Measurements from ENCODE around the gene CCDC170.
"Not testable (repeated sequence)": the region's sequence is repeated elsewhere in the genome, so short reads cannot be mapped to it uniquely, and the experiment has no call there.

Gene CCDC170, protein sequence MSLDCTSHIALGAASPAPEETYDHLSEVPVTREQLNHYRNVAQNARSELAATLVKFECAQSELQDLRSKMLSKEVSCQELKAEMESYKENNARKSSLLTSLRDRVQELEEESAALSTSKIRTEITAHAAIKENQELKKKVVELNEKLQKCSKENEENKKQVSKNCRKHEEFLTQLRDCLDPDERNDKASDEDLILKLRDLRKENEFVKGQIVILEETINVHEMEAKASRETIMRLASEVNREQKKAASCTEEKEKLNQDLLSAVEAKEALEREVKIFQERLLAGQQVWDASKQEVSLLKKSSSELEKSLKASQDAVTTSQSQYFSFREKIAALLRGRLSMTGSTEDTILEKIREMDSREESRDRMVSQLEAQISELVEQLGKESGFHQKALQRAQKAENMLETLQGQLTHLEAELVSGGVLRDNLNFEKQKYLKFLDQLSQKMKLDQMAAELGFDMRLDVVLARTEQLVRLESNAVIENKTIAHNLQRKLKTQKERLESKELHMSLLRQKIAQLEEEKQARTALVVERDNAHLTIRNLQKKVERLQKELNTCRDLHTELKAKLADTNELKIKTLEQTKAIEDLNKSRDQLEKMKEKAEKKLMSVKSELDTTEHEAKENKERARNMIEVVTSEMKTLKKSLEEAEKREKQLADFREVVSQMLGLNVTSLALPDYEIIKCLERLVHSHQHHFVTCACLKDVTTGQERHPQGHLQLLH

DNA sequence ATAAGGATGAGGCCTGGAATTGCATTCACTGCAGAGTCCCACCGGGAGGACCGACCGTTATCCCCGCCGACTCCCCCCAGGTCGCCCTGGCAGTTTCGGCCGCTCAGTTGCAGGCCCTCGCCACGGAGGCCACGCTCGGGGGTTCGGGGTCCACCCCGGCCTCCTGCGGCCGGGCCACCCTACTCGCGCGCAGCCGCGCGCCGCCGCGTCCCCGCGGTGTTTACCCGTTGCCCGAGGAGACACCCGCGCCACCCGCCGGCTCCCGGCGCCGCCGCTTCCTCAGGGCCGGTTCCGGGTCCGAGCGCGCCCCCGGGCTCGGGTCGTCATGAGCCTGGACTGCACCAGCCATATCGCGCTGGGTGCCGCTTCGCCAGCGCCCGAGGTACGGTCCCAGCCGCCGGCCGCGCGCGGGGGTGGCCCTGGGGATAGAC lies at the start of gene CCDC170:
TSS of gene CCDC170 (plus strand) at position 214 of the 431 bp plus-strand sequence. CDS start at position 326, 112 bp downstream.
- DNase-seq (ENCODE audit: low spot score): no peak

DNA sequence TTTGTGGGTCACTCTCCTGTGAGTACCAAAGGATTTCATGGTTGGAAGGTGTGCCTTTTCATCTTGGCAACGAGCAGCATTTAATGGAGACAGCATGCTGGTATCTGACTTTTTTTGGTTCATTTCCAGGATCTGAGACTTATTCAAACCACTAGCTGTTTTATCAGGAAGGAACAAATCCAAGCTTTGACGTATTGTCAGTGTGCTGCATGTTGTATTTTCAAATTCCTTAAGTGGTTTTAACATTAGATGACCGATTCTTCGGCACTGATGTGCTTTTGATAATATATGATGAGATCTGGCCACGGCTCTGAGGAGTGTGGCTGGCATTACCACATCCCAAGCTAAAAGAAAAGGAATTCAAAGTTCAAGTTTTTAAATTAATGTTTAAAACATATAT lies 48.3 kb upstream of the CCDC170 start:
- DNase-seq (ENCODE audit: low spot score): no peak

DNA sequence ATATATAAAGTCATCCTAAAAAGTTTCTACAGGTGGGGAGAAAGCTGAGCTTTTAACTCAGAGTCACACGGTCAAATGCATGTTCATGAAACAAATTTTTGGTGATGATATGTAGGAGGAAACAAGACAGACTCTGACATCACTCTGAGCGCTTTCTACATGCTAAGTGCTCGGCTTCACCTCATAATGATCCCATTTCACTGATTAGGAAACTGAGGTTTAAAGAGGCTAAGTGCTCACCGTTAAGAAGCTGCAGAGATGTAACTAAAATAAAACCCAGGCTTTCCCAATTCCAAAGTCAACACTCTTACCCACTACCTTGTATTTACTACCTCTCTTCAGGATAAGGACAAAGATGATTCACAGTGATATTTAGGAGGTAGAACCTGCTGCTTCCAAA lies 46.6 kb upstream of the CCDC170 start:
- DNase-seq (ENCODE audit: low spot score): no peak

DNA sequence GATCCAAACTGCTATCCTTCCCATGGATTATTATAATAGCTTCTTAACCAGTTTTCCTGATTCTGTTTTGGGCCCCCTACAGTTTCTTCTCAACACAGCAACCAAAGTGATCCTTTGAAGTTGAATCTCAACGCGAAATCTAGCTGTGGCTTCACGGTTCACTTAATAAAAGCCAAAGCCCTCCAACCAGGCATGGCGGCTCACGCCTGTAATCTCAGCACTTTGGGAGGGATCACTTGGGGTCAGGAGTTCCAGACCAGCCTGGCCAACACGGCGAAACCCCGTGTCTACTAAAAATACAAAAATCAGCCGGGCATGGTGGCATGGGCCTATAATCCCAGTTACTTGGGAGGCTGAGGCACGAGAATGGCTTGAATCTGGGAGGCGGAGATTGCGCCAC lies 45.2 kb upstream of the CCDC170 start:
- no peak for DNase-seq (ENCODE audit: low spot score)

DNA sequence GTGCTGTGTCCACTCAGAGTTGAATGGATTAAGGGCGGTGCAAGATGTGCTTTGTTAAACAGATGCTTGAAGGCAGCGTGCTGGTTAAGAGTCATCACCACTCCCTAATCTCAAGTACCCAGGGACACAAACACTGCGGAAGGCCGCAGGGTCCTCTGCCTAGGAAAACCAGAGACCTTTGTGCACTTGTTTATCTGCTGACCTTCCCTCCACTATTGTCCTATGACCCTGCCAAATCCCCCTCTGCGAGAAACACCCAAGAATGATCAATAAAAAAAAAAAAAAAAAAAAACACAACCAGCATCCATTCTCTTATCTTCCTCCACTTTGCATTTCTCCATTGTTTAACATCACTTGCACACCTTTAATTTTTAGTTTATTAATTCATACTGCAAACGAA lies 42.9 kb upstream of the CCDC170 start:
- not testable (repeated sequence) for DNase-seq (ENCODE audit: low spot score)

DNA sequence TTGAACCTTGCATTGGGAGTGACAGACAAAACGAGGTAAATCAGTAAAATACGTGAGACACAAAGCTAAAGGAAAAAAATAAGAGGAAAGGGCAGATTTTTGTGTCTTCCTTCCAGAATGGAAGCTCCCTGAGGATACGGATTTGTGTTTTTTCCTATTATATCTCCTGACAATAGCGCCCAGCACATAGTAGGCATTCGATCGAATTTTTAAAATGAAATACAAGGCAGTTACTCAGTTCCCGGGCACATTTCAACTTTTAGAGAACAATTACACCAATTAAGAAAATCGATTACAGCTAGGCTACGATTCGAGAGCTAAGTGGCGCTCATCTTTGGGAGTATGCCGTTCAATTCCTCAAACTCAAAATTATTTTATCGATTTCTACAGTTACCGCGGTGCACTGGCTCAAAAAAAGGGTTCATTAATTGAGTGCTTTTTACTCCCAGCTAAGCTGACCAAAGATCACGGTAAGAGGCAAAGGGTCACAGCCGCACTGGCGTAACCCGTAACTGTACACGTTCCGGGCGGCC lies 42.3 kb upstream of the CCDC170 start:
- DNase-seq (ENCODE audit: low spot score): no peak

DNA sequence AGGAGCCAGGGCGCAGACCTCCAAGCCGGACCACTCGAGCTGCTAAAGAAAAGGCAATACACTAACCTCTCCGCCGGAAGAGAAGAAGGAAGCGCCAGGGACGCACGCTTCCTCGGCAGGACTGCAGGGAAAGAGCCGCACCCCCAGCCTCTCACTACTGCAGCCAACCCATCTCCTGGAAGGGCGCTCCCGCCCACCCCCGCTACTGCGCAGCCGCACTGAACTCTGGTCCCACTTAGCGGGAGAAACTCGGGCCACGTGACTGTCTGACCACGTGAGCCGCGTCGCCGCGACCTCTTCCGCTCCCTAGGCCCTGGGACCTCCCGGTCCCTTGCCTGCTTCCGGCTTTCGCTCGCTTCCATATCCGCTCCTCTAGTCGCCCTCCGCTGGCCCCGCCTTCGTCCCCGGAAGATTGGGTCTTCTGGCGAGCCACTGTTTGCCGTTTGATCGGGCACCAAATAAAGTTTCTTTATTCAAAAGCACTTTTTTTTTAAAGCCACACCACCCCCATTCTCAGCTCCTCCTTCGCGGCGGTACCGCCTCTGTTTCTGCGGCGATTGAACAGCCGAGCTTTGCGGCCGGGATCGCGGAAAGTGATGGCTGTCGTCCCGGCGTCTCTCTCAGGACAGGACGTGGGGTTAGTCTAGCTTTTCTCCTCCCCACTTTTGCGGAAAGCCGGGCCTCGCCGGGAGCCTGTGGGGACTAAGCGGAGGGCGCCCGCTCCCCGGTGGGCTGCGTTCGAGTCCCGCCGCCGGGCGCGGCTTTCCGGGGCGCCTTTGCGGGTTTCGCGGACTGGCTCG lies 41.7 kb upstream of the CCDC170 start, which contains the start of gene RMND1:
TSS of gene RMND1 (minus strand) at position 177 of the 800 bp plus-strand sequence. CDS start 6,315 bp downstream, outside the sequence.
- peak; percentile 100 for DNase-seq (ENCODE audit: low spot score)

DNA sequence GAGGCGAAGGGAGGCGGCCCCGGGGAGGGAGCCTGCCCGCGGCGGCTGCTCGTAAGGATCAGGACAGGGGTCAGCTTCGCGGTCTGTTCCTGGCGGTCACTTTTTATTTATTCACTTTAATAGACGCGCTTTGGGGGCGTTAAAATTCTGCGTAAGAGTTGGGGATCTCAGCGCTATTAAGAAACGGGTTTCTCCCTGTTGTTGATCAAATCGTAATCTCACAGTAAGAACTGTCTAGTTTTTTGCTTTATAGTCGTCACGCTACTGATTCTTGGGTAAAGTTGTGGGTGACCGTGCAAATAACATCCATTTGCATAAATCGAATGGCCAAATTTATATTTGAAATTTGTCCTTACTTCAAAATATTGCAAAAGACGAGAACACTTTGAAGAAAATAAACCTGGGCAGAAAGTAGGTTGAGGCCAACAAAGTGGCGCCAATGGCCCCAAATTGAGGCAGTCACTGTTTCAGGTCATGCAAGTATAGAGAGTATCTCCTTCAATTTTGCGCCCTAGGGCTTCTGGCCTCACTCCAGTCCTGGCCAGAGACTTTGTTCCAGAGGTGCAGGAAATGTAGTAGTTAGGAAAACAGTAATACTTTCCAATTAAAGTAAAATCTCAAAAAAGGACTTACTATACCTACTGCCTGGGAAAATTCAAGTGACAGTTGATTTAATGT lies 40.9 kb upstream of the CCDC170 start:
- peak; percentile 6 for DNase-seq (ENCODE audit: low spot score)

DNA sequence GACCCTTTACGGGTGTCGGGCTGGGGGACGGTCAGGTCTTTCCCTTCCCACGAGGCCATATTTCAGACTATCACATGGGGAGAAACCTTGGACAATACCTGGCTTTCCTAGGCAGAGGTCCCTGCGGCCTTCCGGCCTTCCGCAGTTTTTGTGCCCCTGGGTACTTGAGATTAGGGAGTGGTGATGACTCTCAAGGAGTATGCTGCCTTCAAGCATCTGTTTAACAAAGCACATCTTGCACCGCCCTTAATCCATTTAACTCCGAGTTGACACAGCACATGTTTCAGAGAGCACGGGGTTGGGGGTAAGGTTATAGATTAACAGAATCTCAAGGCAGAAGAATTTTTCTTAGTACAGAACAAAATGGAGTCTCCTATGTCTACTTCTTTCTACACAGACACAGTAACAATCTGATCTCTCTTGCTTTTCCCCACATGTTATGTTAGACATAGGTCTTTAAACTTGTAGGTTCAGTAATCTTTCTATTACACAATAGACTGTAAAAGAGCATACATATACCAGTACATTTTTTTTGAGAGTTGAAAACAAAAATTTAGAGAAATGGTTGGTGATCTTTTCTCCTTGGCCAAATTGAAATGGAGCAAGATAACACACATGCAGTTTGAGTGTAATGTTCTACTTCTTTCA lies 37.9 kb upstream of the CCDC170 start:
- not testable (repeated sequence) for DNase-seq (ENCODE audit: low spot score)

DNA sequence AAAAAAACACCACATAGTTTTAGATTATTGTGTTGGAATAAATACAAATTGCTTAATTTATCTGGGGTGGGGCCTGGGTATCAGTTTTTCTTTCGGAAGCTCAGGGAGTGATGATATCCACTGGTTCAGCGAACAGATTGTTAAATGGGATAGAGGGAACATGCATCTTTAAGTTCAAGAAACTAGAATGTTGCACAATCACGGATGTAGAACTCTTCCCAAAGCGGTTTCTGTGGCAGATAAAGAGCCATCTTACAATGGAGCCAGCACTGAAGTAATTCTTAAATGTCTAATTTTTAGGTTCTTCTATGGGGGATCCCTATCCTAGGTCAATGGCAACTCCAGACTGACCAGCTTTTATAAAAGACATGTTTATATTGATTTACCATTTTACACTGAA lies 32.1 kb upstream of the CCDC170 start:
- DNase-seq (ENCODE audit: low spot score): no peak

DNA sequence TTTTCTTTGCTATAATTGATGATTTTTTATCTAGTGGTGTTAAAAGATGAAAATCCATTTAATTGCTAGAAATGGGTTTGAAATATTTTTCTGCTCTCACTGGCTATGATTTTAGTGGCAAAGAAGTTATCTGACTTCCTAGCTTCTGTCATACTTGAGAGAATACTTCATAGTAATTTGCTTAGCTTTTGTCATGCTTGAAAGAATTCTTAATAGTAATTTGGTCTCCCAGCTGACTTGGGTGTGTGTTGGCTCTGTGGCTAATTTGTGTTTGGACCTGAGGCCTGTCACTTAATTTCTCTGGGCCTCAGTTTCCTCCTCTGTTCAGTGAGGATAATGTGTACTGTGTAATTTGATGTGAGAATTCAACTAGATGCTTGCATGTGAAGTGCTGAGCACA lies 29.1 kb upstream of the CCDC170 start:
- no peak for DNase-seq (ENCODE audit: low spot score)

DNA sequence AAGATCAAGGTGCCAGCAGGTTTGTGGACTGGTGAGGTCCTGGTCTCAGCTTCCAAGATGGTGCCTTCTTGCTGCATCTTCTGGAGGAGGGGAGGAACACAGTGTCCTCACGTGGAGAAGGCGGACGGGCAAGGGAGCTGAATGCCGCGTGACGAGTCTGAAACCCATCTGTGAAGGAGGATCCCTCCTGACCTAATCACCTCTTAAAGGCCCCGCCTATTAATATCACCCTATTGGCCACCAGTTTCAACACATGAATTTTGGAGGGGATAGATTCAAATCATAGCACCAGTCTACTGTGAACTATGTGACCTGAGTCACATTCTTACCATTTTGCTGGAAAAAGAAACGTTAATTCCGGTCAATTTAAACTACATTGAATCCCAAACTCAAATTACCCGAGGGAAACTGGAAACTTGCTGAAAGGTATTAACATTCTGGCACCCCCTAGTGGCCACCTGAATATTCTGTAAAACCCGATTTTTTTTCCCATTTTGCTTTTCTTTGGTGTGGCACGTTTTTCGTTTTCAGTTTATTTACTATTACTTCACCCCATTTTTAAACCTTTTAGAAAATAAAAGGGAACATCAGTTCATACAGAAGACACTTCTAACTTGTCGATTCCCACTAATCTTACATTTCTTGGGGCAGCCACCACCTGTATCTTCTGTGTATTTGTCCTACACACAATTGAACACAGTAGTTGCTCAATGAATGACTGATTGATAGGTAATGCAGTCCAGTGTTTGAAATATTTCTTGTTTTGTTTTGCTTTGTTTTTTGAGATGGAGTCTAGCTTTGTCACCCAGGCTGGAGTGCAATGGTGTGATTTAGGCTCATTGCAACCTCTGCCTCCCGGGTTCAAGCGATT lies 17.9 kb upstream of the CCDC170 start:
- peak; percentile 47 for DNase-seq (ENCODE audit: low spot score)

DNA sequence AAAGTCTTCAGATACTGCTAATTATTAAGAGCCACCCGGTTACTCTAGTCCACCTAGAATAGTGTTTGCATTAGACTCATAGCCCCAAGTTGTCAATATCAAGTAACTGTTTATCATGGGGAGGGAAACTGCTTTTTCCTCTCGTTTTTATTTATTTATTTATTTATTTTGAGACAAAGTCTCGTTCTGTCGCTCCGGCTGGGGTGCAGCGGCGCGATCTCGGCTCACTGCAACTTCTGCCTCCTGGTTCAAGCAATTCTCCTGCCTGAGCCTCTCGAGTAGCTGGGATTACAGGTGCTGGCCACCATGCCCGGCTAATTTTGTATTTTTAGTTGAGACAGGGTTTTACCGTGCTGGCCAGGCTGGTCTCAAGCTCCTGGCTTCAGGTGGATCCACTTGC lies 16.1 kb upstream of the CCDC170 start:
- no peak for DNase-seq (ENCODE audit: low spot score)

DNA sequence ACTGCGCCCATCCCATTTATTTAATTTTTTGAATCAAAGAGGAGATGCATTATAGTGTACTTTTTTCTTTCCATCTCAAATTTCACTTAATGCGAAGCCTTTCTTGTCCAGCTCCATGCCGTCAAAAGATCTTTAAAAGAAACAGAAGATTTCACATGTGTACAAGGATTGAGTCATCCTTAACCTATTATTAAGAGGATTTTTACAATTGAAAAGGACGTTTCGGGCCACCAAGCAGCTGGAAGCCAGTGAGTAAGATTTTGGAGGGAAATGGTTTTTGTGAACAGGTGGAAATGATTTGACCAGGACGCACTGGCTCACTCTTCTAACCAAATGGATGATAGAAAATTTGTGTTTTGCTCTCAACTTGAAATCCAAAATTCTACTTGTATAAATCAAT lies 15.1 kb upstream of the CCDC170 start:
- DNase-seq (ENCODE audit: low spot score): no peak

DNA sequence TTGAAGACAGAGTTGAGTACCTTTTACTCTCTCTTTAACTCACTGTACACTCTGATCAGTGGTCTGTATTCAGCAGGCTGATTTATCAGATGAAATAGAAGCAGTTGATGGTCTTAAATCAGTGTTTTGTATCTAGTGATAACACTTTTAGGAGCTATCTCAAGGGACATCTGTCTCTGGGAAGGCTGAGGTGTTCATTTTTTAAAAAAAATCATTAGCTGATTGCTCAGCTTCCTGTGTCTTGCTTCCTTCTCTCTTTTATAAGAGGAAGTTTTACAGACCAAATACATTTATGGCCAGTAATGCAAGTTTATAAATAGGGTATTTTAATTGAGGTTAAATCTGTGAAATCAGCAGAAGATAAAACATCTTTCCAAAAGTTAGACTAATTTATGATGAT lies 12.0 kb upstream of the CCDC170 start:
- no peak for DNase-seq (ENCODE audit: low spot score)

DNA sequence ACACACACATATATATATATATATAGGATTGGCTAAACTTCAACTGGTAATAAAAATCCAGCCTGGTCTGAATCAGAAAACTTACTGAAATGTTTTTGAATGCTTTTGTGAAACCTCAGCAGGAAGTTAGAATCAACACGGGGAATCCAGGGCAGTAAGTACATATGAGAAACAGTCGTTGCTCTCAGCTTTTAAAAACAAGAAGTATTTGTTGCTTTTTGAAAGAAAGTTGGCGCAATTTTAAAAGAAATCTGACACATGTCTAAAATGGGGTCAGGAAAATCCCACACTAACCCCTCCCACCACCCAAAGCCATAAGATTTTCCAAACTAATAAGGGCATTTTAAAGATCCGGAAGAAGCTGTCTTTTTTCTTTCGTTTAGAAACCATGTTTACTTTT lies 11.5 kb upstream of the CCDC170 start:
- peak; percentile 15 for DNase-seq (ENCODE audit: low spot score)

DNA sequence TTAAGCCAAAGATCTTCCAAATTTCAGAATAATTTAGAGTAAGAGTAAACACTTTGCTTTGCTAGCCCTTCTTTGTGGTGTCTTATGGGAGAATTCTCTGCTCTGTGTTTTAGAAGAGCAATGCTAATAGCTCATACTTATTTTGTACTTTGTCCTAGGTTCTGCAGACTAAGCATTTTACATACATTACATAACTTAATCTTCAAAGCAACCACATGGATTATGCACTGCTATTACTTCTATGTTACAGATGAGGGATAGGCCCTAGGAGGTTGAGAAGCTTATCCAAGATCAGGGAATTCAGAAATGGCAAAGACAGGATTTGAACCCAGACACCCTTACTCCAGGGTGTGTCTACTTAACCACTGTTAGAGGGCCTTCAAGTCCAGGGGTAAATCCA lies 9.8 kb upstream of the CCDC170 start:
- no peak for DNase-seq (ENCODE audit: low spot score)

DNA sequence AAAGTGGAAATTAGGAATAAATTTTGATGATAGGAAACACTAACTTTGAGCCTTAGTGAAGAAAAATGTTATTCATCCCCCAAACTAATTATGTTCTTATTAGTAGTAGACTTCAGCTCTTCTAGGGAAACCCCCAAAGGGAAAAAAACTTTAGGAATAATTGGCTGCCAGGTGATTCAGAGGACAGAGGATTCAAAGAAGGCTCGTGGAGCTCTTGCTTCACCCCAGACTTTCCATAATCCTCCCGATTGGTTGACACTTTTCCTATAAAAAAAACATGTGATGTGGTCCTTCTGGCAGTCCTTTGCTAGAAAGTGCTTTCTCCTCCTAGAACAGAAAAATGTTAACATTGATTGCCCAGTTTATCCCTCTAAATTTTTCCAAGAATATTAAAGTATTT lies 5.6 kb upstream of the CCDC170 start:
- no peak for DNase-seq (ENCODE audit: low spot score)

DNA sequence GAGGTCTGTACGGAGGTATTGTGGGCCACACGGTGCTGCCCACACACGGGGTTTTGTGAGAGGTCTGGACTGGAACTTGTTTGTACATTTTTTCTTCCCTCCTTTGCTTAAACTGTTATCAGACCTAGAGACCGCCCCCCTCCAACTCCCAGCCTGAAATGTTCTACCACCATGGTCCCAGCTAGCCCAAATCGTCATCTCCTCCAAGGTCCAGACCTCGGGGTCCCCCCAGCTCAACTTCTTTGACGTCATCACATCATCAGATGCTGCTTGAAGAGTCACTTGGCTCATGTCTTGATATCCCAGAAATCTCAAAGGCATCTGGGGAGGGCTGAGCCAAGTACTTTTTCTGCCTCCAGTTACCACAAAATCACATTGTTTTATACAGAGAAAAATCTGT lies 2.8 kb upstream of the CCDC170 start:
- DNase-seq (ENCODE audit: low spot score): no peak

DNA sequence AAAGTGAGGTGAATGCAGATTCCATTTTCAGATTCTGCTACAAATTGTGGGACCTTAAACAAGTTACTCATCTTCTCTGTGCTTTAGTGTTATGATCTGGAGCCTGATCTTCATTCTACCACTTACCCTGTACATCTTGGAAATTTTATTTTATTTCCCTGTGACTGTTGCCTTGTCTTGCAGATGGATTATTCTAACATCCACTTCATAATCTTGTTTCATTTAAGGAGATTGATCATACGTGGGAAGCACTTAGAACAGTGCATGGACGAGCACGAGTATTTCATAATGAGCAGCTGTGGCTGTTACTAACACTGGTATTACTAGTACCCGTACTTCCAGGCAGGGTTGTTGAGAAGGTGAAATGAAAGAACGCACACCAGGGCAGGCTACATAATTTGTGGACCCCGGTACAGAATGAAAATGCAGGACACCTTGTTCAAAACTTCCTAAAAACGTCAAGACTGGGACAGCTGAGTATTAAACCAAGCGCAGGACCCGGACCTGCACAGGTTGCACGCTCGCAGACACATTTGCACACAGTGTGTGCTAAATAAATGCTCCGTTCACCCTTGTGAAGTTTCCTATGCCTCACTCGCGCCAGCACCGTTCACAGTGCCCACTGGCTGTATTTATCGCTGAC lies 535 bp upstream of the CCDC170 start:
- DNase-seq (ENCODE audit: low spot score): no peak

Measured in activated CD4-positive, alpha-beta T cell treated with anti-CD3 and anti-CD28 coated beads, Interleukin-2, Interleukin-4, amounts not matched to agents 100 ng/mL and 50 ng/mL, durations not matched to agents 16 hours and 8 hours (primary cell).